CD4-positive, CD25-positive, alpha-beta regulatory T cell (primary cell): ENCODE results near the gene ZNF615. TPM values are rescaled to one million over a fixed set of nuclear protein-coding genes. Genes with fewer than 3 reads are reported as not detected.
"Not testable (repeated sequence)": the region's sequence is repeated elsewhere in the genome, so short reads cannot be mapped to it uniquely, and the experiment has no call there.

Source experiments
- ATAC-seq, 2 donors: fragments of 150-1000 bp; cut with Tn5 transposase; one replicate each; pipeline ENCODE4 v1.10.0; 2021; ENCODE audit warnings: low read depth in 2 of 2, moderate number of reproducible peaks in 2 of 2, moderate library complexity in 1 of 2
- DNase-seq, 3 donors: peaks; one replicate each; pipeline versions ENCODE4 v3.0.0 to v3.0.0-alpha.2; 2012 to 2022; ENCODE audit warnings: mixed read lengths in 1 of 3
- H3K27ac ChIP-seq: one replicate; pipeline ENCODE4 v1.7.0; 2013; ENCODE audit warnings: mild to moderate bottlenecking, low read length; ENCODE audit not compliant: insufficient read depth, poor library complexity, severe bottlenecking
- H3K27me3 ChIP-seq: one replicate; pipeline ENCODE4 v1.7.0; 2013; ENCODE audit warnings: low read length; ENCODE audit not compliant: control insufficient read depth, insufficient read depth
- H3K36me3 ChIP-seq: one replicate; pipeline ENCODE4 v1.7.0; 2013; ENCODE audit warnings: mild to moderate bottlenecking, low read length, moderate library complexity; ENCODE audit not compliant: control insufficient read depth, insufficient read depth
- H3K4me1 ChIP-seq: 2 replicates; pipeline ENCODE4 v1.7.0; 2013; ENCODE audit warnings: mild to moderate bottlenecking, low read length; ENCODE audit not compliant: insufficient read depth, control insufficient read depth, poor library complexity, severe bottlenecking
- H3K4me3 ChIP-seq: one replicate; pipeline ENCODE4 v1.7.0; 2013; ENCODE audit warnings: low read depth, mild to moderate bottlenecking, low read length, moderate library complexity
- H3K9me3 ChIP-seq, 2 experiments: 1 replicate in 1 of 2; 2 replicates in 1 of 2; pipeline ENCODE4 v1.7.0; 2013; ENCODE audit warnings: low read length in 2 of 2, mild to moderate bottlenecking in 1 of 2, moderate library complexity in 1 of 2; ENCODE audit not compliant: control insufficient read depth in 2 of 2
- H3K27ac Mint-ChIP-seq, 3 donors: one replicate each; pipeline ENCODE4 v1.8.0; 2020 to 2022; ENCODE audit warnings: mild to moderate bottlenecking in 3 of 3, mixed read lengths in 3 of 3, moderate library complexity in 2 of 3
- H3K27me3 Mint-ChIP-seq: one replicate; pipeline ENCODE4 v1.8.0; 2022; ENCODE audit warnings: mild to moderate bottlenecking, mixed read lengths
- H3K36me3 Mint-ChIP-seq: one replicate; pipeline ENCODE4 v1.8.0; 2020; ENCODE audit warnings: mixed read lengths
- H3K4me1 Mint-ChIP-seq, 4 donors: one replicate each; pipeline ENCODE4 v1.8.0; 2020 to 2022; ENCODE audit warnings: mixed read lengths in 4 of 4, mild to moderate bottlenecking in 1 of 4
- H3K4me3 Mint-ChIP-seq, 4 donors: one replicate each; pipeline ENCODE4 v1.8.0; 2020 to 2022; ENCODE audit warnings: mild to moderate bottlenecking in 4 of 4, mixed read lengths in 4 of 4, moderate library complexity in 3 of 4
- H3K9me3 Mint-ChIP-seq, 7 donors: one replicate each; pipeline ENCODE4 v1.8.0; 2020 to 2022; ENCODE audit warnings: mixed read lengths in 7 of 7, mild to moderate bottlenecking in 3 of 7, moderate library complexity in 2 of 7
- polyA plus RNA-seq, 4 donors: library from polyadenylated mRNA; unstranded; fragments of 300-500 nt; fragmentation: Illumina TruSeq; gene quantifications; one replicate each; pipeline ENCODE4 v1.2.3, GENCODE V29; 2021
- total RNA-seq: library from RNA; stranded (reverse); gene quantifications from one replicate; pipeline ENCODE4 v1.2.3, GENCODE V29; 2022

Gene ZNF615
- total and polyA plus RNA-seq, 5 donors from 2014 or later = 6.6 to 13.0 (median 10.8) TPM

- H3K9me3 ChIP-seq = peaks cover 64 to 85% of the 10 kb centered on the region in 2 experiments
- not testable (repeated sequence) for H3K27ac ChIP-seq, H3K4me1 ChIP-seq, H3K27ac Mint-ChIP-seq, DNase-seq, H3K36me3 ChIP-seq, H3K27me3 Mint-ChIP-seq, H3K4me1 Mint-ChIP-seq, H3K27me3 ChIP-seq, H3K4me3 ChIP-seq, ATAC-seq, H3K4me3 Mint-ChIP-seq
- peaks cover 14% of the 10 kb centered on the region for H3K36me3 Mint-ChIP-seq
- H3K9me3 Mint-ChIP-seq = peaks cover 3 to 74% (median 32%) of the 10 kb centered on the region in 7 donors
Observed at GRCh38 chr19:51957846-51958245, 50.2 kb downstream of the ZNF615 start.

- peaks cover 6 to 75% (median 43%) of the 10 kb centered on the region in 7 donors for H3K9me3 Mint-ChIP-seq
- no peak overlapping the region for H3K27ac ChIP-seq
- no peak overlapping the region for H3K4me3 Mint-ChIP-seq
- H3K4me1 ChIP-seq = no peaks in the 10 kb centered on the region
- no peaks in the 10 kb centered on the region for H3K27me3 ChIP-seq
- DNase-seq (no peak), ATAC-seq (no peak)
- H3K36me3 ChIP-seq = peaks cover 10% of the 10 kb centered on the region
- peaks cover 31% of the 10 kb centered on the region for H3K36me3 Mint-ChIP-seq
- no peaks in the 10 kb centered on the region for H3K27me3 Mint-ChIP-seq
- no peak overlapping the region for H3K27ac Mint-ChIP-seq
- no peak overlapping the region for H3K4me3 ChIP-seq
- no peaks in the 10 kb centered on the region for H3K4me1 Mint-ChIP-seq
- peaks cover 73 to 89% of the 10 kb centered on the region in 2 experiments for H3K9me3 ChIP-seq
Observed at GRCh38 chr19:51948975-51949374, 59.0 kb downstream of the ZNF615 start.

GRCh38 chr19:51946602-51947001, 61.4 kb downstream of the ZNF615 start:
- H3K4me1 Mint-ChIP-seq = no peaks in the 10 kb centered on the region
- peaks cover 33% of the 10 kb centered on the region for H3K36me3 ChIP-seq
- no peaks in the 10 kb centered on the region for H3K27me3 ChIP-seq
- peaks cover 88 to 98% of the 10 kb centered on the region in 2 experiments for H3K9me3 ChIP-seq
- no peaks in the 10 kb centered on the region for H3K27me3 Mint-ChIP-seq
- no peaks in the 10 kb centered on the region for H3K4me1 ChIP-seq
- no peak overlapping the region for H3K4me3 Mint-ChIP-seq
- peaks cover 47% of the 10 kb centered on the region for H3K36me3 Mint-ChIP-seq
- no peak overlapping the region for H3K27ac ChIP-seq
- H3K4me3 ChIP-seq = no peak overlapping the region
- DNase-seq (no peak), ATAC-seq (no peak)
- peaks cover under 1 to 86% (median 53%) of the 10 kb centered on the region in 7 donors for H3K9me3 Mint-ChIP-seq
- no peak overlapping the region for H3K27ac Mint-ChIP-seq

GRCh38 chr19:51944798-51945552, 63.0 kb downstream of the ZNF615 start:
- peaks cover 50% of the 10 kb centered on the region for H3K36me3 ChIP-seq
- H3K4me3 Mint-ChIP-seq = no peak overlapping the region
- DNase-seq (no peak), ATAC-seq (no peak)
- H3K27ac ChIP-seq = no peak overlapping the region
- peaks cover 0 to 85% (median 50%) of the 10 kb centered on the region in 7 donors for H3K9me3 Mint-ChIP-seq
- no peaks in the 10 kb centered on the region for H3K4me1 ChIP-seq
- no peaks in the 10 kb centered on the region for H3K27me3 Mint-ChIP-seq
- peak overlapping the region; percentile 28 for H3K4me3 ChIP-seq
- H3K36me3 Mint-ChIP-seq = peaks cover 62% of the 10 kb centered on the region
- H3K27me3 ChIP-seq = no peaks in the 10 kb centered on the region
- H3K27ac Mint-ChIP-seq = no peak overlapping the region
- no peaks in the 10 kb centered on the region for H3K4me1 Mint-ChIP-seq
- H3K9me3 ChIP-seq = peaks cover 90 to 99% of the 10 kb centered on the region in 2 experiments

Other genes starting within 250 kb of the ZNF615 start
- not detected for gene FPR2, start 247.0 kb downstream of the ZNF615 start, total RNA-seq
- not detected for gene FPR2, start 247.0 kb downstream of the ZNF615 start, polyA plus RNA-seq
- gene FPR3, start 213.1 kb downstream of the ZNF615 start, total RNA-seq = not detected
- not detected for gene FPR3, start 213.1 kb downstream of the ZNF615 start, polyA plus RNA-seq
- 6.8 TPM for gene ZNF577, start 120.3 kb downstream of the ZNF615 start, total RNA-seq
- gene ZNF577, start 120.3 kb downstream of the ZNF615 start, polyA plus RNA-seq = 1 to 10 TPM; 1.6 to 4.4 (median 2.4) TPM
- 9.3 TPM for gene ZNF649, start 103.2 kb downstream of the ZNF615 start, total RNA-seq
- 1 to 10 TPM; 5.9 to 9.2 (median 7.8) TPM for gene ZNF649, start 103.2 kb downstream of the ZNF615 start, polyA plus RNA-seq
- gene ZNF613, start 80.7 kb downstream of the ZNF615 start, total RNA-seq = 2.4 TPM
- 1 to 10 TPM; 3.7 to 5.8 (median 4.7) TPM for gene ZNF613, start 80.7 kb downstream of the ZNF615 start, polyA plus RNA-seq
- gene ZNF350, start 21.4 kb downstream of the ZNF615 start, total RNA-seq = 25.4 TPM
- 10 to 100 TPM; 15.5 to 25.3 (median 18.8) TPM for gene ZNF350, start 21.4 kb downstream of the ZNF615 start, polyA plus RNA-seq
- 5.1 TPM for gene ZNF614, start 20.2 kb upstream of the ZNF615 start, total RNA-seq
- gene ZNF614, start 20.2 kb upstream of the ZNF615 start, polyA plus RNA-seq = 1 to 10 TPM; 3.3 to 7.2 (median 3.8) TPM
- 16.8 TPM for gene ZNF432, start 40.6 kb upstream of the ZNF615 start, total RNA-seq
- 1 to 10 TPM; 2.5 to 6.6 (median 3.5) TPM for gene ZNF432, start 40.6 kb upstream of the ZNF615 start, polyA plus RNA-seq
- gene ZNF841, start 87.6 kb upstream of the ZNF615 start, total RNA-seq = 21.0 TPM
- gene ZNF841, start 87.6 kb upstream of the ZNF615 start, polyA plus RNA-seq = 1 to 10 TPM; 2.4 to 3.4 (median 2.9) TPM
- gene ZNF616, start 131.7 kb upstream of the ZNF615 start, total RNA-seq = 2.8 TPM
- 1 to 10 TPM; 2.4 to 8.2 (median 4.1) TPM for gene ZNF616, start 131.7 kb upstream of the ZNF615 start, polyA plus RNA-seq
- 22.4 TPM for gene ZNF836, start 163.4 kb upstream of the ZNF615 start, total RNA-seq
- gene ZNF836, start 163.4 kb upstream of the ZNF615 start, polyA plus RNA-seq = 10 to 100 TPM in 1 of 4 donors, 1 to 10 TPM in 3; 3.0 to 10.2 (median 8.3) TPM
- 180 TPM for gene PPP2R1A, start 181.8 kb upstream of the ZNF615 start, total RNA-seq
- 100 to 1,000 TPM; 170 to 212 (median 180) TPM for gene PPP2R1A, start 181.8 kb upstream of the ZNF615 start, polyA plus RNA-seq